GM13977 (cell line): Measurements from ENCODE around the gene MTG1.
A peak's percentile ranks its signal among the peaks of the same experiment; 100 is the strongest.

Source experiments
- DNase-seq: peaks from one replicate; pipeline ENCODE4 v3.0.0; 2012; ENCODE audit warnings: low spot score
- in situ Hi-C: fragments of 300-500 bp; cut with MboI; formaldehyde crosslinking; loops from one replicate; pipeline ENCODE4 v1.12.0; 2022; ENCODE audit warnings: low sequenced_read_pairs, low pct_unique_long_range_greater_than_20kb, mixed read lengths, inconsistent platforms; ENCODE audit not compliant: unreplicated experiment
- TF ChIP-seq, protein P1 (sequence below): IDR thresholded peaks from 2 replicates; pipeline ENCODE4 v1.5.1; 2012; ENCODE audit warnings: mild to moderate bottlenecking, control low read depth; ENCODE audit not compliant: insufficient read depth; ENCODE audit errors: extremely low read depth, missing control alignments

MTG1 gene, protein sequence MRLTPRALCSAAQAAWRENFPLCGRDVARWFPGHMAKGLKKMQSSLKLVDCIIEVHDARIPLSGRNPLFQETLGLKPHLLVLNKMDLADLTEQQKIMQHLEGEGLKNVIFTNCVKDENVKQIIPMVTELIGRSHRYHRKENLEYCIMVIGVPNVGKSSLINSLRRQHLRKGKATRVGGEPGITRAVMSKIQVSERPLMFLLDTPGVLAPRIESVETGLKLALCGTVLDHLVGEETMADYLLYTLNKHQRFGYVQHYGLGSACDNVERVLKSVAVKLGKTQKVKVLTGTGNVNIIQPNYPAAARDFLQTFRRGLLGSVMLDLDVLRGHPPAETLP

DNA sequence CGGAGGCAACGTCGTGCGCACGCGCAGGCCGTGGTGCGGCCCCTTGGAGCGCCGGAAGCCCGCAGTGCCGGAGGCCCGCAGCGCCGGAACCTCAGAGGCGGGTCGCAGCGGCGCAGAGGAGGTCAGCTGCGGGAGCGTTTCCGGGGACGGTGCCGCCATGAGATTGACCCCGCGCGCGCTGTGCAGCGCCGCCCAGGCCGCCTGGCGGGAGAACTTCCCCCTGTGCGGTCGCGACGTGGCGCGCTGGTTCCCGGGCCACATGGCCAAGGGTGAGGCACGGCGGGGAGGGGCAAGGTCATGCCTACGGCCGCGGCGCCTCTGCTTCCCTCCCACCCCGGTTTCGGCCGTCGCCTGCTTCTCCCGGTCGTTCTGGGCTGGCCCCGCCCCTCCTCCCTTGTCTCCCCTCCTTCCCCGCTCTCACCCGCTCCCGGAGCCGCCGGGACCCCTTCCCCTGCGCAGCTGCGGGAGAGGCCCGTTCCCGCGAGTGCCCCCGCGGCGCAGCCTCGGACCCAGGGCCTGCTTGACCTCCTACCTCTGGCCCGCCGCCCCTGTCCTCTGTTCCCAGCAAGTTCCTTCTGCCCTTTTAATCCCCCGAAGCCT lies at the start of gene MTG1:
Gene MTG1 (plus strand): TSS at position 94 of the 600 bp plus-strand sequence. CDS start 64 bp downstream, at position 158.
- in situ Hi-C loops = no loop called here
- TF ChIP-seq, protein P1, sequence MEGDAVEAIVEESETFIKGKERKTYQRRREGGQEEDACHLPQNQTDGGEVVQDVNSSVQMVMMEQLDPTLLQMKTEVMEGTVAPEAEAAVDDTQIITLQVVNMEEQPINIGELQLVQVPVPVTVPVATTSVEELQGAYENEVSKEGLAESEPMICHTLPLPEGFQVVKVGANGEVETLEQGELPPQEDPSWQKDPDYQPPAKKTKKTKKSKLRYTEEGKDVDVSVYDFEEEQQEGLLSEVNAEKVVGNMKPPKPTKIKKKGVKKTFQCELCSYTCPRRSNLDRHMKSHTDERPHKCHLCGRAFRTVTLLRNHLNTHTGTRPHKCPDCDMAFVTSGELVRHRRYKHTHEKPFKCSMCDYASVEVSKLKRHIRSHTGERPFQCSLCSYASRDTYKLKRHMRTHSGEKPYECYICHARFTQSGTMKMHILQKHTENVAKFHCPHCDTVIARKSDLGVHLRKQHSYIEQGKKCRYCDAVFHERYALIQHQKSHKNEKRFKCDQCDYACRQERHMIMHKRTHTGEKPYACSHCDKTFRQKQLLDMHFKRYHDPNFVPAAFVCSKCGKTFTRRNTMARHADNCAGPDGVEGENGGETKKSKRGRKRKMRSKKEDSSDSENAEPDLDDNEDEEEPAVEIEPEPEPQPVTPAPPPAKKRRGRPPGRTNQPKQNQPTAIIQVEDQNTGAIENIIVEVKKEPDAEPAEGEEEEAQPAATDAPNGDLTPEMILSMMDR = peak; percentile 27

DNA sequence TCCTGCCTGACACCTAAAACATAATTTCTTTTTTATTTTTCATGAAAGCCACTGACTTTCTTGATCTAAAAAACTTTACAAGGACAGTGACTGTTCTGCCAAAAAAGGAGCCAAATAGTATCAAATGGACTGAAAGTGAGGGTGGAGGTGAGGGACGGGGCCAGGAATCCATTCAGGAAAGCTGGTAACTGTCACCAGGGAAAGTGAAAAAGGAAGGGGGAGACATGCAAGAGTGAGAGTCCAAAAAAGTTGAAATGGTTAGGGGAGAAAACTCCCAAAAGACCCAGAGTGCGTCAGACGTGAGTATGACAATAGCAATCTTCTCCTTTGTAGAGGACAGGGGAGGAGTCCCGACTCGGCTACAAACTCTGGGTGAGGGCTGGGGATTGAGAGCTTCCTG lies 49.7 kb upstream of the MTG1 start:
- DNase-seq = no peak
- TF ChIP-seq, protein P1 = no peak
- in situ Hi-C loops = no loop called here

More for the DNA sequence above, at the start of gene MTG1:
- peak; percentile 97 for DNase-seq

DNA sequence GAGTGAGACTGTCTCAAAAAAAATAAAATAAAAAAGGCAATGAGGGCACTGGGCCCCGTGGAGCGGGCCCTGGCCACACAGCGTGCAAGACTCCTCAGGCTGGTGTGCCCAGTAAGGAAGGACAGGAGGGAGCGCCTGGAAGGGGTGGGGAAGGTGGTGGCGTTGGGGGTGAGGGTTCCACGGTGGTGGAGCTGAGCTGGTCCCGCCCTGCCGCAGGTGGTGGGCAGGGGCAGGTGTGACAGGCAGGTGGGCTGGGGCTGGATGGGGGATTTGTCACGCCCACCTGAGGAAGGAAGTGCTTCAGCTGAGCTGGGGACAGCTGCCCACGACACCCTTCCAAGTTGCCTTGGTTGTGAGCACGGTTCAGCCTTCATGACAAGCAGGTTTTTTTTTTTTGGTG lies 47.5 kb upstream of the MTG1 start:
- in situ Hi-C loops = no loop called here
- no peak for DNase-seq
- TF ChIP-seq, protein P1 = no peak

DNA sequence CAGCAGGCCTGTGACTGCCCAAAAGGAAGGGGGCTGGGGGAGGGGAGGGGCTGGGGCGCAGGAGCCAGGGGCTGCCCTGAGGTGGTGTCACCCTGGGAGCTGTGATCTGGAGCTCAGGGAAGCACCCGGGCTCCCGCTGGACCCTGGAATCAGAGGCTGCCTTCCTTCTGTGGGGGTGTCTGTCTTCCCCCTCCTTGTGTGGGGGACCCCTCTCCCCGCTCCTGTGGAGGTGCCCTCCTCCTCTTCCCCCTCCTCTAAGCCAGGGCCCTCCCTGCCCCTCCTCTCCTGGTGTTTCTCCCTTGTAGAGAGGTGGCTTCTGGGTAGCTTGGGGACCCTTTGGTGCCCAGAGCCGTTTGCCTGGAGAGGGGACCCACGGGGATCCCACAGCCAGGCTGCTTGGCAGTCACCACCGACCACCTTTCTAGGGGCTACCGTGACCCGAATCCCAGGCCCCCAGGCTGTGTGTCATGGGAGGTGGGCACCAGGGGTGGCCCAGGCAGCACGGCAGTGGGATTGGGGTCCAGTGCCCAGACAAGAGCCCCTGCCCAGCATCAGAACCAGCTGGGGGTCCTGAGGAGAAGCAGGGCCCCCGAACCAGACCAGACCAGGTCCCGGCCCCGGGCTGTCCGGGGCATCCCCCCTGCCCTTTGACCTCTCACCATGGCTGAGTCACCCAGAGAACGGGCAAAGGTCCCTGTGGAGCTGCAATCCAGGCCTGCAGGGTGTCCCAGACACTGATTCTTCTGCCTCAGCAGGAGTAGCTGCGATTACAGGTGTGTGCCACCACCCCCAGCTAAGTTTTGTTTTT lies 46.0 kb upstream of the MTG1 start:
- in situ Hi-C loops = no loop called here
- DNase-seq = no peak
- TF ChIP-seq, protein P1 = no peak

DNA sequence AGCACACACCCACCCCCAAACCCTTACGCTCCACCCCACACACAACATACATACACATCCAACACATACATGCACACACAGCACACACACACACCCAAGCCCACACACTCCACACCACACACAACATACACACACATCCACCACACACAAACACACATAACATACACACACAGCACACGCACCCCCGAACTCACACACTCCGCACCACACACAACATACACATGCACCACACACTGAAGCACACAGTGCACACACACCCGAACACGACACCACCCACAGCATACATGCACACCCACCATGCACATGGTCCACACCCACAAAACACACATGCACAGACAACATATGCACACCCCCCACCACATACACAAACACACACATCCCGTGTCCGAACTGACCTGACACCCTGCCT lies 44.8 kb upstream of the MTG1 start:
- in situ Hi-C loops = no loop called here
- DNase-seq = no peak
- TF ChIP-seq, protein P1 = no peak

GRCh38 chr10:133349577-133350011 lies 44.4 kb upstream of the MTG1 start:
- in situ Hi-C loops = no loop called here
- no peak for DNase-seq
- TF ChIP-seq, protein P1 = no peak
